Stimulated activated effector memory CD8-positive, alpha-beta T cell treated with anti-CD3 and anti-CD28 coated beads, Interleukin-12 subunit alpha, Interleukin-12 subunit beta, amount 100 ng/mL, for 72 hours (primary cell): Measurements from ENCODE around the gene TMEM120B.
"Not testable (repeated sequence)": the region's sequence is repeated elsewhere in the genome, so short reads cannot be mapped to it uniquely, and the experiment has no call there.

Experiments
- ATAC-seq: fragments of 150-1000 bp; cut with Tn5 transposase; 2 replicates; pipeline ENCODE4 v1.10.0; 2021
- DNase-seq, 2 donors: peaks; one replicate each; pipeline ENCODE4 v3.0.0; 2021 to 2022; ENCODE audit warnings: low spot score in 2 of 2
- H3K27ac Mint-ChIP-seq: one replicate; pipeline ENCODE4 v1.8.0; 2022; ENCODE audit warnings: mild to moderate bottlenecking, mixed read lengths
- H3K36me3 Mint-ChIP-seq: one replicate; pipeline ENCODE4 v1.8.0; 2022; ENCODE audit warnings: mild to moderate bottlenecking, mixed read lengths
- H3K4me1 Mint-ChIP-seq: one replicate; pipeline ENCODE4 v1.8.0; 2022; ENCODE audit warnings: mixed read lengths
- H3K4me3 Mint-ChIP-seq: one replicate; pipeline ENCODE4 v1.8.0; 2022; ENCODE audit warnings: mild to moderate bottlenecking, mixed read lengths
- H3K9me3 Mint-ChIP-seq: one replicate; pipeline ENCODE4 v1.8.0; 2022; ENCODE audit warnings: mixed read lengths

The TMEM120B gene

GRCh38 chr12:121717041-121717699, 4.6 kb downstream of the TMEM120B start:
- Mint-ChIP-seq H3K4me3 (no peak overlapping the region), H3K4me1 (peaks cover 31% of the 10 kb centered on the region), H3K9me3 (no peaks in the 10 kb centered on the region), H3K36me3 (peaks cover 8% of the 10 kb centered on the region), H3K27ac (no peak overlapping the region)
- ATAC-seq (no peak), DNase-seq (no peak)

GRCh38 chr12:121718653-121719239, 6.2 kb downstream of the TMEM120B start:
- ATAC-seq: peak; percentile 34
- no peak overlapping the region for H3K4me3 Mint-ChIP-seq
- peaks cover 20% of the 10 kb centered on the region for H3K4me1 Mint-ChIP-seq
- H3K9me3 Mint-ChIP-seq: no peaks in the 10 kb centered on the region
- peaks cover 16% of the 10 kb centered on the region for H3K36me3 Mint-ChIP-seq
- DNase-seq: no peak
- peak overlapping the region; percentile 63 for H3K27ac Mint-ChIP-seq

- peaks cover 27% of the 10 kb centered on the region for H3K36me3 Mint-ChIP-seq
Observed at GRCh38 chr12:121719926-121720414, 7.4 kb downstream of the TMEM120B start.

GRCh38 chr12:121720762-121721161, 8.2 kb downstream of the TMEM120B start:
- no peak for ATAC-seq
- Mint-ChIP-seq H3K4me3 (no peak overlapping the region), H3K9me3 (no peaks in the 10 kb centered on the region), H3K36me3 (peaks cover 24% of the 10 kb centered on the region), H3K27ac (no peak overlapping the region), H3K4me1 (peaks cover 10% of the 10 kb centered on the region)
- no peak for DNase-seq

More at GRCh38 chr12:121719926-121720414, 7.4 kb downstream of the TMEM120B start:
- H3K9me3 Mint-ChIP-seq: no peaks in the 10 kb centered on the region
- H3K27ac Mint-ChIP-seq: no peak overlapping the region
- no peak overlapping the region for H3K4me3 Mint-ChIP-seq
- ATAC-seq (no peak), DNase-seq (no peak)
- H3K4me1 Mint-ChIP-seq: peaks cover 16% of the 10 kb centered on the region

GRCh38 chr12:121722511-121722910, 10.0 kb downstream of the TMEM120B start:
- H3K4me1 Mint-ChIP-seq: peaks cover 7% of the 10 kb centered on the region
- H3K36me3 Mint-ChIP-seq: peaks cover 31% of the 10 kb centered on the region
- DNase-seq: no peak
- H3K4me3 Mint-ChIP-seq: no peak overlapping the region
- ATAC-seq: no peak
- no peak overlapping the region for H3K27ac Mint-ChIP-seq
- no peaks in the 10 kb centered on the region for H3K9me3 Mint-ChIP-seq

- Mint-ChIP-seq H3K9me3 (no peaks in the 10 kb centered on the region), H3K27ac (no peak overlapping the region), H3K36me3 (peaks cover 31% of the 10 kb centered on the region), H3K4me3 (no peak overlapping the region), H3K4me1 (peaks cover 7% of the 10 kb centered on the region)
- ATAC-seq (no peak), DNase-seq (no peak)
Observed at GRCh38 chr12:121723200-121723599, 10.6 kb downstream of the TMEM120B start.

- Mint-ChIP-seq H3K27ac (no peak overlapping the region), H3K9me3 (no peaks in the 10 kb centered on the region), H3K4me1 (no peaks in the 10 kb centered on the region), H3K36me3 (peaks cover 31% of the 10 kb centered on the region), H3K4me3 (no peak overlapping the region)
- ATAC-seq (no peak), DNase-seq (no peak)
Observed at GRCh38 chr12:121724925-121725324, 12.4 kb downstream of the TMEM120B start.

GRCh38 chr12:121725423-121725822, 12.9 kb downstream of the TMEM120B start:
- Mint-ChIP-seq H3K27ac (no peak overlapping the region), H3K4me3 (no peak overlapping the region), H3K4me1 (no peaks in the 10 kb centered on the region), H3K9me3 (no peaks in the 10 kb centered on the region), H3K36me3 (peaks cover 31% of the 10 kb centered on the region)
- no peak for ATAC-seq
- DNase-seq: no peak

- no peaks in the 10 kb centered on the region for H3K9me3 Mint-ChIP-seq
- no peak overlapping the region for H3K27ac Mint-ChIP-seq
Observed at GRCh38 chr12:121729021-121729420, 16.5 kb downstream of the TMEM120B start.

GRCh38 chr12:121731473-121731872, 18.9 kb downstream of the TMEM120B start:
- H3K9me3 Mint-ChIP-seq: no peaks in the 10 kb centered on the region
- no peak for ATAC-seq
- H3K4me1 Mint-ChIP-seq: no peaks in the 10 kb centered on the region
- DNase-seq: no peak
- H3K4me3 Mint-ChIP-seq: no peak overlapping the region
- H3K27ac Mint-ChIP-seq: no peak overlapping the region
- H3K36me3 Mint-ChIP-seq: no peaks in the 10 kb centered on the region

More at GRCh38 chr12:121729021-121729420, 16.5 kb downstream of the TMEM120B start:
- DNase-seq (no peak), ATAC-seq (no peak)
- Mint-ChIP-seq H3K36me3 (peaks cover 21% of the 10 kb centered on the region), H3K4me1 (no peaks in the 10 kb centered on the region), H3K4me3 (no peak overlapping the region)

- Mint-ChIP-seq H3K9me3 (no peaks in the 10 kb centered on the region), H3K36me3 (no peaks in the 10 kb centered on the region), H3K27ac (no peak overlapping the region), H3K4me1 (no peaks in the 10 kb centered on the region), H3K4me3 (no peak overlapping the region)
- DNase-seq (no peak), ATAC-seq (no peak)
Observed at GRCh38 chr12:121733849-121734248, 21.3 kb downstream of the TMEM120B start.

GRCh38 chr12:121738340-121738858, 25.8 kb downstream of the TMEM120B start:
- Mint-ChIP-seq H3K4me3 (no peak overlapping the region), H3K27ac (no peak overlapping the region), H3K36me3 (no peaks in the 10 kb centered on the region), H3K4me1 (no peaks in the 10 kb centered on the region), H3K9me3 (no peaks in the 10 kb centered on the region)
- ATAC-seq: no peak
- DNase-seq: no peak

GRCh38 chr12:121740847-121741246, 28.3 kb downstream of the TMEM120B start:
- DNase-seq (no peak), ATAC-seq (no peak)
- no peak overlapping the region for H3K27ac Mint-ChIP-seq
- H3K4me3 Mint-ChIP-seq: no peak overlapping the region
- H3K4me1 Mint-ChIP-seq: no peaks in the 10 kb centered on the region
- H3K9me3 Mint-ChIP-seq: no peaks in the 10 kb centered on the region
- H3K36me3 Mint-ChIP-seq: no peaks in the 10 kb centered on the region

- Mint-ChIP-seq H3K36me3 (no peaks in the 10 kb centered on the region), H3K27ac (no peak overlapping the region), H3K9me3 (no peaks in the 10 kb centered on the region), H3K4me1 (no peaks in the 10 kb centered on the region), H3K4me3 (no peak overlapping the region)
- DNase-seq: no peak
- ATAC-seq: no peak
Observed at GRCh38 chr12:121741743-121742142, 29.2 kb downstream of the TMEM120B start.

GRCh38 chr12:121745545-121745944, 33.0 kb downstream of the TMEM120B start:
- not testable (repeated sequence) for H3K9me3 Mint-ChIP-seq, DNase-seq, H3K27ac Mint-ChIP-seq, ATAC-seq, H3K4me1 Mint-ChIP-seq, H3K4me3 Mint-ChIP-seq, H3K36me3 Mint-ChIP-seq

GRCh38 chr12:121748218-121748570, 35.6 kb downstream of the TMEM120B start:
- Mint-ChIP-seq H3K4me1 (no peaks in the 10 kb centered on the region), H3K9me3 (no peaks in the 10 kb centered on the region), H3K4me3 (no peak overlapping the region), H3K27ac (peak overlapping the region; percentile 40), H3K36me3 (peaks cover 8% of the 10 kb centered on the region)
- DNase-seq (no peak), ATAC-seq (no peak)
